T-helper 17 cell (primary cell): ENCODE results near the gene HECW1. TPM values are rescaled to one million over a fixed set of nuclear protein-coding genes. Genes with fewer than 3 reads are reported as not detected.
"Not testable (repeated sequence)": the region's sequence is repeated elsewhere in the genome, so short reads cannot be mapped to it uniquely, and the experiment has no call there.

Experiments used
- ATAC-seq: fragments of 150-1000 bp; cut with Tn5 transposase; 2 replicates; pipeline ENCODE4 v1.10.0; 2021; ENCODE audit warnings: mild to moderate bottlenecking, moderate library complexity
- DNase-seq, 3 donors: peaks; one replicate each; pipeline versions ENCODE4 v3.0.0 to v3.0.0-alpha.2; 2020 to 2021
- H3K9me3 ChIP-seq: one replicate; pipeline ENCODE4 v1.7.0; 2013; ENCODE audit warnings: low read length, mild to moderate bottlenecking; ENCODE audit not compliant: control insufficient read depth, poor library complexity, severe bottlenecking
- H3K27ac Mint-ChIP-seq: one replicate; pipeline ENCODE4 v1.8.0; 2022; ENCODE audit warnings: mild to moderate bottlenecking, moderate library complexity, mixed read lengths
- H3K27me3 Mint-ChIP-seq: one replicate; pipeline ENCODE4 v1.8.0; 2022; ENCODE audit warnings: mixed read lengths
- H3K36me3 Mint-ChIP-seq: one replicate; pipeline ENCODE4 v1.8.0; 2022; ENCODE audit warnings: low read depth, mixed read lengths
- H3K4me1 Mint-ChIP-seq: one replicate; pipeline ENCODE4 v1.8.0; 2022; ENCODE audit warnings: mild to moderate bottlenecking, mixed read lengths
- H3K4me3 Mint-ChIP-seq: one replicate; pipeline ENCODE4 v1.8.0; 2022; ENCODE audit warnings: mild to moderate bottlenecking, moderate library complexity, mixed read lengths
- total RNA-seq, 4 donors: library from RNA in 2 of 4; stranded (reverse) in 2 of 4; gene quantifications; one replicate each; pipeline ENCODE4 v1.2.3 and lab custom pipeline; 2022 to 2026

The HECW1 gene
- total RNA-seq, 2 donors from 2014 or later = not detected

DNA sequence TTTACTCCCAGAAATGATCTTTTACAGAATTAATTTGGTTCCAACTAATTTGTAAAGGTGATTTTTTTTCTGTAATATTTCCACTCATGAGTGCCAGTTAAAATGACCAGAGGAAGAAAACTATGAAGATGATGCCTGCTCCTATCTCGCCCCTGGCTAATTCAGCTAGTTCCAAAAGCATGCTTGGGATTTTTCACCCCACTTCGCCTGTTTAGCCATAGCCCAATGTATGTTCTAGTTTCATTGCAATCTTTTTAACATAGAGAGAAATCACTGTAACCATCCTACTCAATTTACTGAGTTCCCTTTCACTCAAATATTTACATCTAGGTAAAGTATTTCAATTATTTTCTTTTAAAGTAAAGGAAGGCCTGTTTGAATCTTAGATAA, 447.5 kb downstream of the HECW1 start:
- Mint-ChIP-seq H3K36me3 (no peaks in the 10 kb centered on the region), H3K4me1 (peaks cover 9% of the 10 kb centered on the region), H3K27me3 (peaks cover 30% of the 10 kb centered on the region), H3K27ac (no peak overlapping the region), H3K4me3 (no peak overlapping the region)
- DNase-seq (no peak), ATAC-seq (no peak)
- no peaks in the 10 kb centered on the region for H3K9me3 ChIP-seq

DNA sequence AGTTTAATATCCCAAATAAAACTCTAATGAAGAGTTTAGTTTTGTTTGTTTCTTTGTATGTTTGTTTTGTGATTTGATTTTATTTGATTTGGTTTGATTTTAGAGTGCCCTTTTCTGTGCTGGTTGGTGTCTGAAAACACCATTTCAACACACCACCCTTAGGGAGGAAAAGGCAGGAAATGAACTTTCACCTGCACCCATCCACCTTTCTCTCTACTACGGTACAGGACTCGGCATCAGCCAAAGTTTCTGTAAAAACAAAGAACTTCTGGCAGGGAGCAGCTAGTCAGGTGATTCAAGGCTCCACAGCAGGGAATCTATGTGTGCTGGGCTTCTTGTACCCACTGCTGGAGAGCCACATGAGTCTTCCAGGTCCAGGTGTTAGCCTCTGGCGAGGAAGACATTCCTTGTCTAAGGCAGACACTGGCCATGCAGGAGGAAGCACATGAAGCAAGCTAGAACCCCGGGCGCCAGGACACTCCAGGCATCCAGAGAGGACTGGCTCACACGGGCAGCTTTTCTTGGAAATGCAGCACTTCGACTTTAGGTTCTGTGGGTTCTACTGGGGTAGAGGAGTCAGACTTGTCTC, 448.4 kb downstream of the HECW1 start:
- peaks cover 33% of the 10 kb centered on the region for H3K27me3 Mint-ChIP-seq
- H3K4me3 Mint-ChIP-seq = no peak overlapping the region
- peaks cover 2% of the 10 kb centered on the region for H3K36me3 Mint-ChIP-seq
- DNase-seq = no peak
- no peaks in the 10 kb centered on the region for H3K9me3 ChIP-seq
- peaks cover 8% of the 10 kb centered on the region for H3K4me1 Mint-ChIP-seq
- ATAC-seq = no peak
- no peak overlapping the region for H3K27ac Mint-ChIP-seq

DNA sequence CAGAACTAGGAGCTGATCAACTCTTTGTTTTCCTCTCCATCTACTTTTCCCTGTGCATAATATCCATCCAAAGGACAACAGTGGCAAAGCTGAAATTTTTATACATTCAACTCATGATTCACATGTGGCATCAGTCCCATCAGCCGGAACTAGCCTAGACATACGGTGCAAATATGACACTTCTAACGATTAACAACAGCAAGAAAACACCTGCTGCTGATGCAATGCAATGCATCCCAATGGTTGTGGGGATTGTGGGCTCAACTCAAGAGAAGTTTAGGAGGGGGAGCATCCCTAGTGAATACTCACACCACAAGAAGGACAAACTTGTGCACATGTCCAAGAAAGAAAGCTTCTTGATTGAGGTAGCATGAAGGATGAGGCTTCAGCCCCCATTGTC, 449.9 kb downstream of the HECW1 start:
- ATAC-seq (no peak), DNase-seq (no peak)
- peaks cover 2% of the 10 kb centered on the region for H3K36me3 Mint-ChIP-seq
- no peak overlapping the region for H3K4me3 Mint-ChIP-seq
- no peak overlapping the region for H3K27ac Mint-ChIP-seq
- peaks cover 3% of the 10 kb centered on the region for H3K4me1 Mint-ChIP-seq
- peaks cover 35% of the 10 kb centered on the region for H3K27me3 Mint-ChIP-seq
- no peaks in the 10 kb centered on the region for H3K9me3 ChIP-seq

DNA sequence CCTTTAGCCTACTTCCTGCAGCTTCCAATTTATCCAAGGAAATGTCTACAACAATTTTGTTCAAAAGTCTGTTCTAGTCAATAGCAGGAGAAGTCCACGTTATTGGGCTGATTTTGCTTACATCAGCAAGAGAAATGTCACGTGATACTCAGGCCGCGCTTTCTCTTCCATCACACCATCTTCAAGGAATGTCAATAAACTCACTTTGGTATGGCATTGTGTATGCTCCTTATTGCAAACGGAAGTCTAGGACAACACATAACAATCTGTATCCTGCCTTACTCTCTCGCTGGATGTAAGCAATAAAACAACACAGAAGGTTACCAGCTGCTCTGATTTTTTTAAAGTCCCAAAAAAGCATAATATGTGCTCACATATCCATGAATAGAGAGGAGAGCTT, 453.3 kb downstream of the HECW1 start:
- H3K4me1 Mint-ChIP-seq = peaks cover 4% of the 10 kb centered on the region
- peaks cover 36% of the 10 kb centered on the region for H3K27me3 Mint-ChIP-seq
- H3K9me3 ChIP-seq = no peaks in the 10 kb centered on the region
- H3K4me3 Mint-ChIP-seq = no peak overlapping the region
- DNase-seq = no peak
- no peak for ATAC-seq
- no peak overlapping the region for H3K27ac Mint-ChIP-seq
- H3K36me3 Mint-ChIP-seq = peaks cover 2% of the 10 kb centered on the region

DNA sequence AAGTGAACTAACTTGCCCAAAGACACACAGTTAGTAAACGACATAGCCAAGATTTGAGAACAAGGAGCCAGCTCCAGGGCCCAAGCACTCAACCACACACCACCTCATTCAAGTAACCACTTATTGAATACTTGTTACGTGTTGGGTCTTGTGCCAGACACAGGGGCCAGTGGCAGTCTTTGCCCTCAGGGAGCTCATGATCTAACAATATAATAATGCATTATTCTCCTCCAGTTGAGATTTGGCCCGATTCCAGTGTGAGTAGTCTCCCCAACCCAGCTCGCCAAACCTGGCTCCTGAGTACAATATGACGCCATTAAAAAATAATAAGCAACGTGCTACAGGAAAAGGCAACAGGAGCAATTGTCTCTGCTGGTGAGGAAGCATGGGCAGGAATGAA, 456.1 kb downstream of the HECW1 start:
- peaks cover 7% of the 10 kb centered on the region for H3K4me1 Mint-ChIP-seq
- H3K27ac Mint-ChIP-seq = no peak overlapping the region
- H3K4me3 Mint-ChIP-seq = no peak overlapping the region
- no peaks in the 10 kb centered on the region for H3K9me3 ChIP-seq
- H3K27me3 Mint-ChIP-seq = peaks cover 11% of the 10 kb centered on the region
- H3K36me3 Mint-ChIP-seq = peaks cover 2% of the 10 kb centered on the region
- DNase-seq (no peak), ATAC-seq (no peak)

DNA sequence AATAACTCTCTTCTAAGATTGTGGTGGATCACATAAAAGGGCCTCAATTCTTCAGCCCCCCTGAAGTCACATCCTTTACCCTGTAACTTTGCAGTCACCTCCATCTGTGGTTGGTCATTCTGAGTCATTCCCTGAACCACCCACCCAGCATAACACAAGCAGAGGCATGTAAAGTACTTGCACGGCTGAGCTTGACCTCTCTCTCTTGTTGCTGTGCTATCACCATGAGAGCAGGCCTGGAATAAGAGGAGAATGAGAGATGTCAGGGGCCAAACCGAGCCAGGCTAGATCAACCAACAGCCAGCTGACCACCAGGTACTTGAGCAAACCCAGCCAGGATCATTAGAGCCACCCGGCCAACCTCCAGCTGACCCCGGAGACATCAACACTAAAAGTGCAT, 457.0 kb downstream of the HECW1 start:
- Mint-ChIP-seq H3K36me3 (peaks cover 2% of the 10 kb centered on the region), H3K27ac (no peak overlapping the region), H3K4me1 (peaks cover 7% of the 10 kb centered on the region), H3K27me3 (peaks cover 10% of the 10 kb centered on the region), H3K4me3 (no peak overlapping the region)
- H3K9me3 ChIP-seq = no peaks in the 10 kb centered on the region
- DNase-seq = no peak
- ATAC-seq = no peak

DNA sequence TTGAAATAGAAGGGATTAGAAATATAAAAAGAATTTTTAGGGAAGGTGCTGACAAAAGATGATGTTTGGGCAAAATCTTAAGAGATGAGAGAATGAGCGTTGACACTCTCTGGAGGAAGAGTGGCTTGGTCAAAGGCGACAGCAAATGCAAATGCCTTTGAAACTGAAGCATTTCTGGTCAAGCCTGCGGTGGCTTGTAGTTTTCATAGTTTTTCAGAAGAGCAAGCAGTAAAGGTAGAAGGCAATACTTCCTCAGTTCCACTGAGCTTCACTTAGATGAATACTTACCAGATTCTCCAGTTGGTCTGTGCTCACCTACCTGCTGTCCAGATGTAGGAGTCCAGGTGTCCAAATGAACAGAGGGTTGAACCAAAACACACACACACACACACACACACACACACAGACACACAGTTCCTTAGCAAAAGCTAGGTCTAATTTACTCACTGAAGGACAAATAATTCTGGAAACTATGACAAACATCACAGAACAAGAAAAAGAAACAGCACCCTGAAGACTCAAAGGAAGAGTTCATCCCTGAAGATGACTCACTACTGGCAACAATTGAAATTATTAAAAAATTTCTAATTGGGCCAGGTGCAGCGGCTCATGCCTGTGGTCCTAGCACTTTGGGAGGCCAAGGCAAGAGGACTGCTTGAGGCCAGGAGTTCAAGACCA, 458.4 kb downstream of the HECW1 start:
- peaks cover 4% of the 10 kb centered on the region for H3K4me1 Mint-ChIP-seq
- no peaks in the 10 kb centered on the region for H3K36me3 Mint-ChIP-seq
- DNase-seq = no peak
- no peak overlapping the region for H3K4me3 Mint-ChIP-seq
- peak overlapping the region; percentile 51 for H3K27ac Mint-ChIP-seq
- peaks cover 7% of the 10 kb centered on the region for H3K27me3 Mint-ChIP-seq
- no peak for ATAC-seq
- H3K9me3 ChIP-seq = no peaks in the 10 kb centered on the region

DNA sequence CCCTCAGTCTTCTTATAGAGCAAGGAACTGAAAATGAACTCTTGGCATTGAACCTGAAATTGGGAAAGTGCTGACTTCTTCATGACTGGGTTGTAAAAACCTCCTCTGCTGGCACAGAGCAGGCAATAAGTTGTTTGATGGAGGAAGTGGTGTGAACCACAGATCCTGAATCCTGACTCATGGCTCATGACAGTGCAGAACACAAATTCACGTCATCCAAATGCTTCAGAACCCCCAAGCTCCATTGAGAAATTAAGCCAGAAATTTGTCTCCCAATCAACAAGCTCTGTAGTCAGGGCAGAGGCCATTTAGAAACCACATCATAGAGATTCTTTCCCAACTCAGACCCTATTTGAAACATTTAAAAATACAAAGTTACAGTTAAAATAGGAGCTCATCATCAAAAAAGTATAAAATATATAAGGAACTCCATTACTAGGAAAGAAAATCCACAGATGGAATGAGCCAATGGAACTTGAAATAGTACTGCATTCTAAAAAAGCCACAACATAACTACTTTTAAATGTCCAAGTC, 460.1 kb downstream of the HECW1 start:
- Mint-ChIP-seq H3K36me3 (no peaks in the 10 kb centered on the region), H3K4me3 (no peak overlapping the region), H3K27me3 (peaks cover 5% of the 10 kb centered on the region), H3K4me1 (peaks cover 4% of the 10 kb centered on the region), H3K27ac (no peak overlapping the region)
- ATAC-seq = peak; percentile 76
- no peak for DNase-seq
- H3K9me3 ChIP-seq = no peaks in the 10 kb centered on the region

DNA sequence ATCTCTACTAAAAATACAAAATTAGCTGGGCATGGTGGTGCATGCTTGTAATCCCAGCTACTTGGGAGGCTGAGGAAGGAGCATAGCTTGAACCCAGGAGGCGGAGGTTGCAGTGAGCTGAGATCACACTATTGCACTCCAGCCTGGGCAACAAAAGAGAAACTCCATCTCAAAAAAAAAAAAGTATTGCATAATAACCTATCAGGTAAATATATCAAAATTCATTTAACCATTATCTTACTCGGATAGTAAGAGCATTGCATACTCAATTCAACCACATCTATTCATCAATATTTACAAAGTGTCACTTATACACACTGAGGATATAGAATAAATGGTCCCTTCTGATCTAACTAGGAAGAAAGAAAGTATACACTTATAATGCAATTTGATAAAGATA, 461.4 kb downstream of the HECW1 start:
- DNase-seq, H3K4me3 Mint-ChIP-seq: not testable (repeated sequence)

DNA sequence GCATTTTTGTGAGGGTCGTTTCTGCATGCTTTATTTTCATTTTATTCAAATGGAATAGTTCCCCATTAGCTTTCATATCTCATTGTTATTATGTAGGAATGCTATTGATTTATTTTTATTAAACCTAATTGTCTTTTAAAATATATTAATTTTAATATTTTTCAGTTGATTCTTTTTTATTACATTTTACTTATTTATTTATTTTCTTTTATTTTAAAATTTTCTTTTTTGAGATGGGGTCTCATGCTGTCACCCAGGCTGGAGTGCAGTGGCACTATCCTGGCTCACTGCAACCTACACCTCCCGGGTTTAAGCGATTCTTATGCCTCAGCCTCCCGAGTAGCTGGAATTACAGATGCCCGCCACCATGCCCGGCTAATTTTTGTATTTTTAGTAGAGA, 463.1 kb downstream of the HECW1 start:
- H3K36me3 Mint-ChIP-seq = no peaks in the 10 kb centered on the region
- DNase-seq (no peak), ATAC-seq (no peak)
- peaks cover 7% of the 10 kb centered on the region for H3K4me1 Mint-ChIP-seq
- H3K4me3 Mint-ChIP-seq = no peak overlapping the region
- H3K27ac Mint-ChIP-seq = no peak overlapping the region
- H3K27me3 Mint-ChIP-seq = peaks cover 2% of the 10 kb centered on the region
- H3K9me3 ChIP-seq = no peaks in the 10 kb centered on the region

More for the DNA sequence above, 461.4 kb downstream of the HECW1 start:
- not testable (repeated sequence) for H3K27ac Mint-ChIP-seq, H3K27me3 Mint-ChIP-seq, ATAC-seq, H3K36me3 Mint-ChIP-seq, H3K4me1 Mint-ChIP-seq, H3K9me3 ChIP-seq

DNA sequence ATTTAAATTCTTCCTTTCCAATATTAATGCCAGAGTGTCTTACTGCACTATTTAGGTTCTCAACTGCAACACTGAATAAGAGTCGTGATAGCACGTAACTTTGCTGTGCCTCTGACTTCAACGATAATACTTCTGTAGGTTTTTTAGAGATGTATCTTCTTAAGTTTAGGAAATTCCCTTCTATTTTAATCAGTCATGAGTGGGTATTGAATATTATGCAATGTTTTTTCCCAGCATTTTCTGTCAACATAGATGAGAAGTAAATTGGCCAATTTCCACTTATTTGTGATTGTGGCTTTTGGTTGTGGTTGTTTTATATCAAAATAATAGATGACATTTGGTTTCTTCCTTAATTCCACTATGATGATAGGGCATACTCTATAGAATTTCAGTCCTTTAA, 463.8 kb downstream of the HECW1 start:
- Mint-ChIP-seq H3K36me3 (no peaks in the 10 kb centered on the region), H3K27ac (no peak overlapping the region), H3K4me1 (peaks cover 6% of the 10 kb centered on the region), H3K4me3 (no peak overlapping the region), H3K27me3 (peaks cover 5% of the 10 kb centered on the region)
- DNase-seq (no peak), ATAC-seq (no peak)
- no peaks in the 10 kb centered on the region for H3K9me3 ChIP-seq

DNA sequence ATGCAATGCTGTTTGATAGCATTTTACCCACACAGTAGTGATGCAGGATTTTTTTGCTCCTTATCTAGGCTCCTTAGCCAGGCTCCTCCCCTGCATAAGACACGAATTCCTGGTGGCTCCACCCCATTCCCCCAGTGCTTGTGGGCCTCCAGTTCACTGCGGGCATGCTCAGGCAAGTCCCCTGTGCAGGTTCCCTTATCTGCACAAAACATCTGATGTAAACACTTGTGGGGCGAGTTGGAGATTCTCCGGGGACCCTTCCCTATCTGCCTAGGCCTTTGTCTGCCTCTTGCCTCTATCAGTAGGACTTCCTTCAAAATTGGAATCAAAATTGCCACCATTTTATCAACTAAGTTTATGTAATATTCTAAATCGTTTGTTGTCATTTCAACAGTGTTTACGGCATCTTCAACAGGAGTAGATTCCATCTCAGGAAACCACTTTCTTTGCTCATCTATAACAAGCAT, 465.1 kb downstream of the HECW1 start:
- ATAC-seq (no peak), DNase-seq (no peak)
- H3K9me3 ChIP-seq = no peaks in the 10 kb centered on the region
- H3K4me3 Mint-ChIP-seq = no peak overlapping the region
- no peaks in the 10 kb centered on the region for H3K36me3 Mint-ChIP-seq
- no peak overlapping the region for H3K27ac Mint-ChIP-seq
- peaks cover 11% of the 10 kb centered on the region for H3K27me3 Mint-ChIP-seq
- peaks cover 6% of the 10 kb centered on the region for H3K4me1 Mint-ChIP-seq

DNA sequence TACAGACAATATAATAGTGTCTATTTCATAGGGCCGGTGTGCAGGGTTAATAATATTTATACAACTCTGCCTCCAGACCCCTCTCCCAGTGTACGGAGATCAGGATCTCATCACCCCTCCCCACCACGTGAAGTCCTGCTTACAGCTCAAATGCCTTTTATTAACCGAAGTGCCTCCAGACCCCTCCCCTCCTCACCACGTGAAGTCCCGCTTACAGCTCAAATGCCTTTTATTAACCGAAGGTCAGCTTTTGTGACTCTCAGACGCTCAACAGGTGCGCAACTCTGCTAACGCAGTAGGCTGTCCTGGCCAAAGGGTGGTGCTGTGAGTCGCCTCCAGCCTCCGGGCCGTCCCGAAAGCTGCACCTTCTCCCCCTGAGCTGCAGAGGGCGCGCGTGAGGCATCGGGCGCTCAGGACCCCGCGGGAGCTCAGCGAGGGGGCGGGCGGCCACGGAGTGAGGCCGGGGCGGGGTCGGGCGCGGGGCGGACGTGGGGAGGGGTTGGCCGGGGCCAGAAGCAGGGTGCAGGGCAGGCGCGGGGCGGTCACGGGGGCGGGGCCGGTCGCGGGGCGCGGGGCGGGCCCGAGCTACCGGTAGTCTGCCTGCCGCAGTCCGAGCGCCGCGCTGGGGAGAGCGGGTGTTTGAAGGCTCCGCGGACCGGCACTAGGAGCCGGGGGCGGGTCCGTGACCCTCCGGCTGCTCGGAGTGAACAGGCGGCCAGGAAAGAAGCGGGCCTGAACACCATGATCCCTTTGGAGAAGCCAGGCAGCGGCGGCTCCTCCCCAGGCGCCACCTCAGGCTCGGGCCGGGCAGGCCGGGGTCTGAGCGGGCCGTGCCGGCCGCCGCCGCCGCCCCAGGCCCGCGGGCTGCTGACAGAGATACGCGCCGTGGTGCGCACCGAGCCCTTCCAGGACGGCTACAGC, 470.3 kb downstream of the HECW1 start, which contains the start of gene STK17A:
Gene STK17A (plus strand): TSS at position 606 of the 921 bp plus-strand sequence. CDS start 136 bp downstream, at position 742.
- H3K4me1 Mint-ChIP-seq = peaks cover 25% of the 10 kb centered on the region
- peaks cover 11% of the 10 kb centered on the region for H3K27me3 Mint-ChIP-seq
- H3K9me3 ChIP-seq = no peaks in the 10 kb centered on the region

More for the DNA sequence above, 470.3 kb downstream of the HECW1 start, which contains the start of gene STK17A:
- Mint-ChIP-seq H3K4me3 (peak within 1 kb of the TSS; percentile 95), H3K36me3 (peaks cover 4% of the 10 kb centered on the region), H3K27ac (peak within 1 kb of the TSS; percentile 98)
- DNase-seq (peak; percentile 93 to 97 (median 95)), ATAC-seq (peak; percentile 75)
